ENCODE data around the gene FBXO34.
"Not testable (repeated sequence)": the region's sequence is repeated elsewhere in the genome, so short reads cannot be mapped to it uniquely, and the experiment has no call there.

The FBXO34 gene

GRCh38 chr14:55274146-55274545 is 2.9 kb downstream of the FBXO34 start:
- no peak for DNase-seq

GRCh38 chr14:55274751-55275150 is 3.5 kb downstream of the FBXO34 start:
- DNase-seq: peak in 1 of 2 donors; percentile 36

GRCh38 chr14:55276736-55277135 is 5.5 kb downstream of the FBXO34 start:
- no peak for DNase-seq

- DNase-seq: no peak
Observed at GRCh38 chr14:55277972-55278740, 6.9 kb downstream of the FBXO34 start.

GRCh38 chr14:55279384-55279783 is 8.2 kb downstream of the FBXO34 start:
- DNase-seq: no peak

- DNase-seq: no peak
Observed at GRCh38 chr14:55281316-55281839, 10.2 kb downstream of the FBXO34 start.

GRCh38 chr14:55285048-55285652 is 13.9 kb downstream of the FBXO34 start:
- no peak for DNase-seq

GRCh38 chr14:55288439-55288838 is 17.2 kb downstream of the FBXO34 start:
- DNase-seq: no peak

GRCh38 chr14:55291480-55292081 is 20.4 kb downstream of the FBXO34 start:
- no peak for DNase-seq

GRCh38 chr14:55294603-55295002 is 23.4 kb downstream of the FBXO34 start:
- no peak for DNase-seq

- no peak for DNase-seq
Observed at GRCh38 chr14:55297611-55298499, 26.6 kb downstream of the FBXO34 start.

GRCh38 chr14:55298500-55298822 is 27.2 kb downstream of the FBXO34 start:
- no peak for DNase-seq

GRCh38 chr14:55301437-55302121 is 30.4 kb downstream of the FBXO34 start:
- DNase-seq: no peak

GRCh38 chr14:55302367-55303124 is 31.3 kb downstream of the FBXO34 start:
- DNase-seq: no peak

- no peak for DNase-seq
Observed at GRCh38 chr14:55303125-55303499, 31.9 kb downstream of the FBXO34 start.

- no peak for DNase-seq
Observed at GRCh38 chr14:55303691-55304145, 32.5 kb downstream of the FBXO34 start.

- DNase-seq: no peak
Observed at GRCh38 chr14:55306938-55307589, 35.8 kb downstream of the FBXO34 start.

GRCh38 chr14:55309154-55309553 is 37.9 kb downstream of the FBXO34 start:
- no peak for DNase-seq

- no peak for DNase-seq
Observed at GRCh38 chr14:55309761-55310365, 38.6 kb downstream of the FBXO34 start.

- not testable (repeated sequence) for DNase-seq
Observed at GRCh38 chr14:55312379-55313030, 41.3 kb downstream of the FBXO34 start.

All from hippocampal formation (tissue), 2 donors.